GM19463 (cell line): ENCODE measurements around the gene TANGO6.
"Not testable (repeated sequence)": the region's sequence is repeated elsewhere in the genome, so short reads cannot be mapped to it uniquely, and the experiment has no call there.

ENCODE experiments used
- ATAC-seq: cut with Tn5 transposase; IDR thresholded peaks from one replicate; pipeline ENCODE4 v1.9.1; 2021; ENCODE audit warnings: mild to moderate bottlenecking, moderate library complexity; ENCODE audit not compliant: unreplicated experiment

The TANGO6 gene

GRCh38 chr16:68843482-68844210 lies at the start of gene TANGO6:
TANGO6 (plus strand) TSS chr16:68843531; CDS start chr16:68843618, 87 bp downstream.
- peak; percentile 94 for ATAC-seq

- ATAC-seq, result no peak
These were observed 44.9 kb upstream of the TANGO6 start for GRCh38 chr16:68798398-68798797.

- peak; percentile 53 for ATAC-seq
These were observed 43.0 kb upstream of the TANGO6 start for GRCh38 chr16:68800257-68800875.

- no peak for ATAC-seq
These were observed 41.1 kb upstream of the TANGO6 start for GRCh38 chr16:68802190-68802589.

GRCh38 chr16:68806422-68806821 lies 36.9 kb upstream of the TANGO6 start:
- no peak for ATAC-seq

GRCh38 chr16:68806981-68807380 lies 36.4 kb upstream of the TANGO6 start:
- ATAC-seq, result no peak

GRCh38 chr16:68814516-68814915 lies 28.8 kb upstream of the TANGO6 start:
- no peak for ATAC-seq

- no peak for ATAC-seq
These were observed 19.8 kb upstream of the TANGO6 start for GRCh38 chr16:68823401-68824135.

GRCh38 chr16:68825427-68825826 lies 17.9 kb upstream of the TANGO6 start:
- ATAC-seq, result no peak

- no peak for ATAC-seq
These were observed 16.7 kb upstream of the TANGO6 start for GRCh38 chr16:68826652-68827051.

GRCh38 chr16:68833251-68833650 lies 10.1 kb upstream of the TANGO6 start:
- no peak for ATAC-seq

GRCh38 chr16:68834550-68834949 lies 8.8 kb upstream of the TANGO6 start:
- ATAC-seq, result no peak

- no peak for ATAC-seq
These were observed 7.4 kb upstream of the TANGO6 start for GRCh38 chr16:68835970-68836369.

GRCh38 chr16:68839831-68840230 lies 3.5 kb upstream of the TANGO6 start:
- ATAC-seq, result no peak

GRCh38 chr16:68842964-68843481 lies 308 bp upstream of the TANGO6 start:
- not testable (repeated sequence) for ATAC-seq

GRCh38 chr16:68844211-68844564 lies 857 bp downstream of the TANGO6 start:
- ATAC-seq, result no peak

GRCh38 chr16:68848786-68849185 lies 5.5 kb downstream of the TANGO6 start:
- no peak for ATAC-seq

GRCh38 chr16:68850481-68850880 lies 7.2 kb downstream of the TANGO6 start:
- no peak for ATAC-seq

- ATAC-seq, result no peak
These were observed 8.3 kb downstream of the TANGO6 start for GRCh38 chr16:68851601-68852000.

GRCh38 chr16:68857479-68857878 lies 14.1 kb downstream of the TANGO6 start:
- ATAC-seq, result no peak

GRCh38 chr16:68859828-68860227 lies 16.5 kb downstream of the TANGO6 start:
- ATAC-seq, result no peak
